ENCODE data around the gene CEP135.
"Not testable (repeated sequence)": the region's sequence is repeated elsewhere in the genome, so short reads cannot be mapped to it uniquely, and the experiment has no call there.

Gene CEP135

GRCh38 chr4:55947912-55948725 lies 626 bp upstream of the CEP135 start:
- no peak for DNase-seq

GRCh38 chr4:55949482-55949802 lies 697 bp downstream of the CEP135 start:
- DNase-seq = no peak

GRCh38 chr4:55951191-55951922 lies 2.6 kb downstream of the CEP135 start:
- no peak for DNase-seq

GRCh38 chr4:55955710-55956109 lies 7.0 kb downstream of the CEP135 start:
- no peak for DNase-seq

GRCh38 chr4:55959655-55960054 lies 10.9 kb downstream of the CEP135 start:
- DNase-seq = no peak

- no peak for DNase-seq
These were observed 15.3 kb downstream of the CEP135 start for GRCh38 chr4:55964046-55964445.

- no peak for DNase-seq
These were observed 16.8 kb downstream of the CEP135 start for GRCh38 chr4:55965585-55965984.

GRCh38 chr4:55966324-55966723 lies 17.6 kb downstream of the CEP135 start:
- DNase-seq = not testable (repeated sequence)

- no peak for DNase-seq
These were observed 18.6 kb downstream of the CEP135 start for GRCh38 chr4:55967376-55967775.

GRCh38 chr4:55973650-55974049 lies 24.9 kb downstream of the CEP135 start:
- DNase-seq = no peak

- no peak for DNase-seq
These were observed 29.1 kb downstream of the CEP135 start for GRCh38 chr4:55977811-55978210.

GRCh38 chr4:55979562-55979961 lies 30.8 kb downstream of the CEP135 start:
- no peak for DNase-seq

- DNase-seq = no peak
These were observed 32.0 kb downstream of the CEP135 start for GRCh38 chr4:55980725-55981124.

- no peak for DNase-seq
These were observed 34.2 kb downstream of the CEP135 start for GRCh38 chr4:55982976-55983375.

- DNase-seq = no peak
These were observed 41.0 kb downstream of the CEP135 start for GRCh38 chr4:55989766-55990165.

GRCh38 chr4:55993994-55994663 lies 45.4 kb downstream of the CEP135 start:
- DNase-seq = no peak

GRCh38 chr4:55996646-55997045 lies 47.9 kb downstream of the CEP135 start:
- DNase-seq = no peak

GRCh38 chr4:56003606-56004005 lies 54.9 kb downstream of the CEP135 start:
- no peak for DNase-seq

GRCh38 chr4:56004235-56004634 lies 55.5 kb downstream of the CEP135 start:
- no peak for DNase-seq

GRCh38 chr4:56007154-56007553 lies 58.4 kb downstream of the CEP135 start:
- DNase-seq = no peak

- no peak for DNase-seq
These were observed 59.5 kb downstream of the CEP135 start for GRCh38 chr4:56008206-56008605.

- no peak for DNase-seq
These were observed 77.9 kb downstream of the CEP135 start for GRCh38 chr4:56026596-56026995.

GRCh38 chr4:56028165-56028564 lies 79.4 kb downstream of the CEP135 start:
- no peak for DNase-seq
